ENCODE measurements around the gene ADGRD2.

GRCh38 chr9:124490004-124490403, 39.8 kb downstream of the ADGRD2 start:
- TF ChIP-seq CTCF (IDR thresholded peaks at IDR 0.05) (no peak), POLR2A (IDR thresholded peaks at IDR 0.05) (no peak), EP300 (IDR thresholded peaks at IDR 0.05) (no peak)

All from tibial nerve (tissue), 4 donors.